ENCODE measurements around the gene HOXC4. TPM values are rescaled to one million over a fixed set of nuclear protein-coding genes. Genes with fewer than 3 reads are reported as not detected.

Gene HOXC4
- total and polyA plus RNA-seq, 10 of the 15 experiments (the other 5 are each of a cell fraction or from before 2014, with no cell fraction given) = 1.0 to 11.4 (median 4.2) TPM

DNA sequence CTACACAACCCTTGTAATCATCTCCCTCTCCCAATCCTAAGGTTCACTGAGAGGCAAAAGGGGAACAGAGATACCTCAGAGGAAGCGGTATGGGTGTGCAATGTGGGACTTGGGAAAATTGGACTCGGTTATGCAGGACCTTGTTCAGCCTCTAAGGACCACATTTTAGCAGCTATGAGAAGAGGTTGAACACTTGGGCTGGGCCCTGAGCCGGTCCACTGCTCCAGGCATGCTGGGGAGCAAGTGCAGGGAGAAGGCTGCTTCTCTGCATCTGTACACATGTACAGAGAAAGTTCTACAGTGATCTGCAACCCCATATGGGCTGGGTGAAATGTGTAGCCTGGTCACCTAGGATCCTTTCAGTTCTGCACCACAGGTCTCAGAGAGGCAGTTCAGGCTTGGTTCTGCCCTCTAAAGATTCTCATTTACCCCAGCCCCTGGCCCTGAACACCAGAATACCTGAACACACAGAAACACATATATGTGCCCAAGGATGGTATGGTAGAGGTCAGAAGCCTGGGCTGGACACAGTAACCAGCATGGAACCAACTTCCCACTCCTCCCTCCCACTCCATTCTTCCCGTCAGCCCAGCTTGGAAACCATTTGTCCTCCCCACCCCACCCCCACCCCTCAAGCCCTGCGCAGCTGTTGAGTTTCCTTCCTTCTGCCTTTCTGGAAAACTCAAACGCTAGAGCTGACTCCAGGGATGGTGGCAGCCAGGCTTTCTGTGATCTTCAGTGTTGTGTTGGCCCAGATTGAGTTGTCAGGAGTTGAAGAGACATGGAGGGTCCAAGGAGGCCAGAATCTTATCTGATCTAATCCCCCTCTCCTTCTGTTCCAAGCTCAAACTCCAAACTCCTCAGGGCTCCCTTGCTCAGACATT is 10.4 kb upstream of the HOXC4 start:
- no peak overlapping the region for H3K4me3 ChIP-seq
- H3K27me3 ChIP-seq (replicated peaks in 1 of 2; ENCODE audit: control insufficient read depth in 2 of 2, insufficient read depth in 2 of 2, low read length in 1 of 2) = peaks cover 5 to 11% of the 10 kb centered on the region in 2 experiments; a peak in 3 of 4 replicates
- in situ Hi-C loops (cut with MboI) = no loop called here
- no peaks in the 10 kb centered on the region for H3K36me3 ChIP-seq (ENCODE audit: control insufficient read depth in 2 of 2, insufficient read depth in 2 of 2, low read length in 1 of 2)
- no peak for FAIRE-seq
- intact Hi-C loops (cut with micrococcal nuclease; ENCODE audit: unreplicated experiment) = no loop called here
- CTCF ChIA-PET = interaction anchor here (2.7 to 4.5 kb wide), 2 partner anchors 8 to 11 kb away, joined by 8 to 16 read pairs; partner anchors contain the start of gene HOXC5
- no peak overlapping the region for H3K27ac ChIP-seq (ENCODE audit: control insufficient read depth, insufficient read depth)
- no peaks in the 10 kb centered on the region for H3K79me2 ChIP-seq (ENCODE audit: control insufficient read depth, insufficient read depth, low read length)
- H3K9me3 ChIP-seq (replicated peaks; ENCODE audit: control insufficient read depth, insufficient read depth, low read length) = no peaks in the 10 kb centered on the region; the same call in 2 of the 3 replicates
- no peak overlapping the region for H2AFZ ChIP-seq (ENCODE audit: control insufficient read depth, low read depth, low read length)
- no TSS peak for BruUV-seq (replicated peaks)
- ATAC-seq = no peak
- H3K9ac ChIP-seq (ENCODE audit: control insufficient read depth, insufficient read depth, low read length) = no peak overlapping the region
- TF ChIP-seq SUZ12 (IDR thresholded peaks at IDR 0.05; ENCODE audit: unreplicated experiment) (no peak), SUPT20H (IDR thresholded peaks at IDR 0.05; ENCODE audit: borderline replicate concordance, control insufficient read depth, low read depth, low read length) (no peak), NR2C2 (IDR thresholded peaks at IDR 0.05; ENCODE audit: borderline replicate concordance, control insufficient read depth, insufficient read length, low read depth) (no peak), SRF (IDR thresholded peaks at IDR 0.05; ENCODE audit: low read depth in 2 of 2, low read length in 2 of 2) (no peak), SIN3A (IDR thresholded peaks at IDR 0.05; ENCODE audit: low read depth, low read length) (no peak), CHD4 (IDR thresholded peaks at IDR 0.05) (no peak), MXI1 (IDR thresholded peaks at IDR 0.05; ENCODE audit: low read depth, low read length) (no peak), BHLHE40 (IDR thresholded peaks at IDR 0.05; ENCODE audit: borderline replicate concordance in 1 of 2, low read depth in 2 of 2, low read length in 1 of 2) (no peak), ATF7 (IDR thresholded peaks at IDR 0.05; ENCODE audit: low read depth) (no peak), RELA (IDR thresholded peaks at IDR 0.05; ENCODE audit: borderline replicate concordance, partially characterized antibody) (no peak), TCF7 (IDR thresholded peaks at IDR 0.05; ENCODE audit: borderline replicate concordance) (no peak), NFIC (IDR thresholded peaks at IDR 0.05; ENCODE audit: low read depth, low read length) (no peak), EED (IDR thresholded peaks at IDR 0.05; ENCODE audit: low read depth) (no peak)
- no peaks in the 10 kb centered on the region for H3K4me1 ChIP-seq (ENCODE audit: control insufficient read depth, insufficient read depth, low read length)
- POLR2A ChIA-PET = interaction anchor here (2.3 kb wide), 1 partner anchor 11 kb away, joined by 8 read pairs; the partner anchor contains the start of gene HOXC4
- SMC1A ChIA-PET (ENCODE audit: uncharacterized antibody, unreplicated experiment) = no interaction called here
- DNase-seq (ENCODE audit: low read depth, low spot score) = no peak
- H4K20me1 ChIP-seq (ENCODE audit: control insufficient read depth, insufficient read depth) = no peaks in the 10 kb centered on the region
- no peak overlapping the region for H3K4me2 ChIP-seq (ENCODE audit: control insufficient read depth, insufficient read depth)
- WGBS (ENCODE audit: insufficient coverage, insufficient replicate concordance, low lambda C conversion rate, missing lambda C conversion rate) = 28% methylated on average over 6 of the region's 6 CpGs
- RAD21 ChIA-PET (ENCODE audit: unreplicated experiment) = interaction anchor here (2.3 kb wide), 1 partner anchor 10 kb away, joined by 10 read pairs; the partner anchor contains the start of gene HOXC5

Data from GM12878 (cell line).